SK-N-DZ (cell line): ENCODE results near the gene TRIM63.
A peak's percentile ranks its signal among the peaks of the same experiment; 100 is the strongest.

Experiments
- DNase-seq: peaks from one replicate; pipeline ENCODE4 v3.0.0-alpha.2; 2015; ENCODE audit warnings: low spot score

Gene TRIM63

DNA sequence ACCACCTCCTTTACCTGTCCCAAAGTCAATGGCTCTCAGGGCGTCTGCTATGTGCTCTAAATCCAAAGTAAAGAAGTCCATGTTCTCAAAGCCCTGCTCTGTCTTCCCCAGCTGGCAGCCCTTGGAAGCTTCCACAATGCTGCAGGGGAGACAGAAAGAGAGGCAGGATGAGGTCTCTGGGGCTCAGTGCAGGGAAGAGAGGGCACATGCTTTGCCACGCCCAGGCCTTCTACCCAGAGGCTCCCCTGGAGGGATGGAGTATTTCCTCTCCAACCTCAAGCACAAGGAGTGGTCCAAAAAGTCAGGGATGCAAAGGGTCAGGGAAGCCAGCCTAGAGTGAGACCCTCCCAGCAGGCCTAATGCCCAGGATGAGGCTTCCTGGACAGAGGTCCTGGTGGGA is 10.2 kb downstream of the TRIM63 start:
- no peak for DNase-seq

DNA sequence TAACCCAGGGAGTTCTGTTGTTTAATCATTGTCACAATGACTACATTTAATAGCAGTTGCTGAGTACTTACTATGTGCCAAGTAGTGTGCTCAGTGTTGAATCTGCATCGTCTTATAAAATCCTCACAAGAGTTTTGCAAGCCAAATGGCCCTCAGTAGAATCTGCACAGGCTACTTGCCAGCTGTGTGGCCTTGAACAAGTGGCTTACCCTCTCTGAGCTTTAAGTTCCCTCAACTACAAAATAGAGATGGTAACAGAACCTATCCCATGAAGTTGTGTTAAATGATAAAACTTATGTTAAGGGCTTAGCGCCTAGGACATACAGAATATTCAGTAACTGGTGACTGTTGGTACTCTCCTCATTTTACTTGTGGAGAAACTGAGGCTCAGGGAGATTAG is 12.4 kb downstream of the TRIM63 start:
- DNase-seq: no peak

DNA sequence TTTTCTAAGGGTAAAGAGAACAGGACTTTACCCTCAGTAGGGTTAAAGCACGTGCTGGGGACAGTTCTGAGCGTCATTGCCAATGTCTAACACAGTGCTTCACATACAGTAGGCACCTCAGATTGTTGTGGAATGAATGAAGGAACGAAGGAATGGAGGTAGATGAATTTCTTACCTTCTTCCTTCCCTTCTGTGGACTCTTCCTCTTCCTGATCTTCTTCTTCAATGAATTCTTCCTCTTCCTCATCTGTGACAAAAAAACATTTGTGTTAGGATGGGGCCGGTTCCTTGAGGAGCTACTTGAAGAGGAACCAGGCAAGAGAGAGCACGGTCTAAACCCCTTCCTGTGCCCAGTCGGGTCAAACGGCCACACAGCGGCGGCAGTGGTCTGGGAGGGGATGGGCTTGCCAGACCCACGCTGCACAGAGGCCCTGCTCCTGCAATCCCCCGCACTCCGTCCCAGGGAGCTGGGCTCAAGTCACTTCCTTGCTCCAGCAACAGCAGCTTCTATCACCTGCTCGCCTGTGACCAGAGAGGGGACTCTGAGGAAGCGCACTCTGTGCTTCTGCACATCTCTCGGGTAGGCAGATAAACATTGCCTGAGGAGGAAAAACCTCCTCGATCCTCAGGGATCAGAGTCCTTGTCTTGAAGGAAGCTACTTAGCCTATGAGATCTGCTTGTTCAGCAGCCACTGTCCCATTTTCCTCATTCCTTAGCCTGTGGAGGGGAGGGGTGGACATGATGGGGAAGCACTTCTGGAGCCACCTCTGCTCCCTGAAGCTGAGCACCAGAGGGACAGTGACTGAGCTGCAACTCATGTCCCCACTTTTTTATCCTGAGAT is 13.5 kb downstream of the TRIM63 start:
- DNase-seq: no peak

DNA sequence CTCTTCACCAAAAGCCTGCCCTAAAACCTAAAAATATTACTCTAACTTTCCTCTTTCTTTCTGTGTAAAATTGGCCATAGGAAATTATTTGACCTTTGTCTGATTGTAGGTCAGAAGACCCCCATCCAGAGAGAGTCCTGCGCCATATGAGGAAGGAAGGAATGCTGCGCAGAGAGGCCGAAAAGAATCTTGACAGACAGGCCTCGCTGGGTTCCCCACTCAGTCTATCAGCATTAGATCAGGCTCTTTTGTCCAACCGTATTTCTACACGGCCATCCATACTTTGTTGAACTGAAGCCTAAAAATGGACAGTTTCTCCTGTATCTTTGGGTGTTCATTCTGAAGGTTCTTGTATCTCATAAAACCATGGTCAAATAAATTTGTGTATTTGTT is 17.2 kb downstream of the TRIM63 start:
- DNase-seq: no peak

DNA sequence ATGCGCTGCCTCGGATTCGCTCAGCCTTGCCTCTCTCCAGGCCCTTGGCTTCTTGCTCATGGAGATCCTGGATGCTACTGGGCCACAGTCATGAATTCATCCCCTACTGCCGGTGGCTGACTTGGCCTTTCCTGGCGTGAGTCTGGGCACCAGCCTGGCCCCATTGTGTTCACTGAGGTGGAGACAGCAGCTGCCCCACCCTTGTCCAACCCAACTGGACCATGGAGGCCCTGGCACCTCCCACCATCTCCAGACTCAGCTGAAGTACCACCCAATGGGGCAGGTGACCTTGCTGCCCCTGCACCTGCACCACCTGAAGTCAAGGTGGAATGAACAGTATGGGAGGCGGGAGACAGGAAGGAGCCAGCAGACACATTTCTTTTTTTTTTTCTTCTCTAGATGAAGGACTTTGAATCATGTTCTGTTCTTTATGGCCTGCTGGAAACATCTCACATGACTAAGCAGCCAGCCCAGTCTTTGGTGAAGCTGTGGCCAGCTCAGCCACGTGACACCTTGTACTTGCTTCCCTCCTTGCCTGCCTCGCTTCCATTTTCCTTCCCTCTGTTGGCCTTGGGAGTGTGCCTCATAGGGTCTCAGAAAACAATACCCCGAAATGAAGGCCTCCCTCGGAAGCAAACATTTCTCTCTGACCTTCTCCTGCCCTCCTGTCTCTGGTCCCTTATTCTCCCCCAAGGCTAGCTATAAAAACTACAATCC is 17.7 kb downstream of the TRIM63 start:
- no peak for DNase-seq

DNA sequence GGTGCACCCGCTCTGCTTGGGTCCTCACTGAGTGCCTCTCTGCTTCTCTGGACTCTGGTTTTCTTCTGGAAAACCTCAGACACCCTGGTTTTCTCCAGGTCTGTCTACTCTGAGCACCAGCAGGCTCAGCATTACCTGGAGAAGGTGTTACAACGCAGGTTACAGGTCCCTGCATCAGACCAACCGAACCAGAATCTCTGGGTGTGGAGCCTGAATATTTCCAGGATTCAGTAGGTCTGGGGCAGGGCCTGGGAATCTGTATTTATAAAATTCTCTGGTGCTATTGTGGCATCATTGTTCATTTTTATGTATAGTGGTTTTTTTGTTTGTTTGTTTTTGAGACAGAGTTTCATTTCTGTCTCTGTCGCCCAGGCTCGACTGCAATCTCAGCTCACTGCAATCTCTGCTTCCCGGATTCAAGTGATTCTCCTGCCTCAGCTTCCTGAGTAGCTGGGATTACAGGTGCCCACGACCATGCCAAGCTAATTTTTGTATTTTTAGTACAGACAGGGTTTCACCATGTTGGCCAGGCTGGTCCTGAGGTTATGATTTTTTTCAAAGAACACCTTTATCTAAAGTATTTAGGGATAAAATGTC is 20.1 kb downstream of the TRIM63 start:
- DNase-seq: no peak

DNA sequence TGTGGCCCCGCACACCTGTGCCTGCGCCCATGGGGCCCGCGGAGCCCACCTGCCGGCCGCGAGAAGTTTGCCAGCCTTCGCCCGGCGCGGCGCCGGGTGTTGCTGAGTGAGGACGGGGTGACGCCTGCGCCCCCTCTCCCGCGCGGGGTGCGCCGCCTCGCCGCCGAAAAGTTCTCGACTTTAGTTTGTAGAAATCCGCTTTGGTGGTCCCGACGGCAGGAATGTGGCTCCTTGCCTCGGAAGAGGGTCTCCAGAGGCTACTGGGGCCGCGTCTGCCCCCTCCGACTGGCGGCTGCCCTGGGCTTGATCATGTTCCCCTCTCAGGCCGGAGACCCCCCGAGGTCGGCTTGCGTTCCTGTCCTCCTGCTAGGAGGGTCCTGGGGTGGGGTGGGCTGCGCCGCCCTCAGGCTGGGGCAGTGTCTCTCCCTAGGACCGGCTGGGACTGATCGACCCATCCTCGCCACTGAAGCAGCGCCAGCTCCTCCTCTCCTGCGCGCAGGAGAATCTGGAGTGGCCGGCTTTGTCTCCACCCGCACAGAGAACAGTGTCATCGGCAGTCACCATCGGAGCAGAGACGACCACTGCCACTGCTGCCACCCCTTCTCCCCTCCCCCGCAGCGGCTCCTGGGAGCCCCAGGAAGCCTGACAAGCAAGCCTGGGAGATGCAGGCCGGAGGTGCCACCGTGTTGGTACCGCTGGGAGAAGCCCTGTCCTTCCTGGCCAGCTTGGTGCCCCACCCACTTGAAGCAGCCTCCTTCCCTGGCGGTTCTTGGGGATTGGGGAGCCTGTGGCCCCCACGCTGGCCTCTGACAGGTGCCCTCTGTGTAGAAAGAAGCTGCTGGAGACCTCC is 21.0 kb downstream of the TRIM63 start:
- DNase-seq: no peak

DNA sequence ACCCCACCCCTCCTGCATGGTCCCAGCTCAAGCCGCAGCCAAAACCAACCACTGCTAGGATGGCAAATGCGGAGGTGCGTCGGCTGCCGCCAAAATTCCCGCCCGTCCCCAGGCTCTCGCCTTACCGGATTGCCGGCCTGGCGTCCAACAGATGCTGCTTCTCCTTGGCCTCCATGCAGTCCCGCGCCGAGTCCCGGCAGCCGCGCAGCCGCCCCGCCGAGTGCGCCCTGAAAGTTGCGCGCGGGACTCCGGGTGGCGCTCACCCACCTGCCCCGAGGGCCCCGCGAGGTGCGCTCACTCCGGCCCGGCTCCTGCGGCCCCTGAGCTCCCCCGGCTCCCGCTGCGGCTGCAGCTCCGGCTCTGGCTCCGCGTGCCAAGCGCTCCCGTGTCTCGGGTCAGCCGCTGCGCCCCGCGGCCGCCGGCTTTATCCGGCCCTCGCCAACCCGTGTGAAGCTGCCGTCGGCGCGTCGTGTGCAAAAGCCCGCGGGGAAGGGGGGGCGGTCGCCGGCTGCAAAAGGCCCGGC is 21.6 kb downstream of the TRIM63 start, which contains the start of gene SLC30A2:
TSS of gene SLC30A2 (minus strand) at position 397 of the 524 bp plus-strand sequence. CDS start at position 175, 222 bp downstream.
- no peak for DNase-seq

DNA sequence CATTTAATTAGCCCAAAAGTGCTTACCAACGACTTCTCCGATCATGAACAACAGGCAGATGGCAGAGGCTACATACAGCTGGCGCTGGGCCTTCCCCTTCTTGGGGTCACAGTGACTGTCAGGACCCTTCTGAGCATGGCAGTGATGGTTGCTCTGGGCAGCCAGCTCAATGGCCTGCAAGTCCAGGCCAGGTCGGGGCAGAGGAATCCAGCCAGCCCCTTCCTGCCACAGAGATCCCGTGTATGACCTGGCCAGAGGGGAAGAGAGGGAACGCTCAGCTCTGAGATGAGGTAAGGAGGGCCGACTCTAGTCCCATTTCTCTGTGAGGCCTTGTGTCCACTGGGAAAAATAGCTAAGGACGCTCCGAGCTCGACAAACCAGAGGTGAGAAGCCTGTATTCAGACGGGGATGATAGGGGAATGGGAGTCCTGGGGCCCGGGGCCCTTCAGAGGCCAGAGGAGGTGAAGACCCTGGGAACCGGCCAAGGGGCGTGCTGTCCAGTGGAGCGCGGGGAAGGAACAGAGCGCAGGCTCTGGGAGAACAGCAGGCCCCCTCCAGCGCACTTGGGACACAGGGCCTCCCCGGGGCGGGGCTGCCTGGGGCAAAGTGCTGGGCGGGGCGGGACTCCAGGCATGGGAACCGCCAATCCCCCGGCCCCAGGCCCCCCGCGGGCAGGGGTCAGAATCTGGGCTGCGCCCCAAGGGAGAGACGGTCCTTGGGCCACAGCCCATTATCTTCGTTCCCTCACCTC is 22.3 kb downstream of the TRIM63 start:
- DNase-seq: no peak

DNA sequence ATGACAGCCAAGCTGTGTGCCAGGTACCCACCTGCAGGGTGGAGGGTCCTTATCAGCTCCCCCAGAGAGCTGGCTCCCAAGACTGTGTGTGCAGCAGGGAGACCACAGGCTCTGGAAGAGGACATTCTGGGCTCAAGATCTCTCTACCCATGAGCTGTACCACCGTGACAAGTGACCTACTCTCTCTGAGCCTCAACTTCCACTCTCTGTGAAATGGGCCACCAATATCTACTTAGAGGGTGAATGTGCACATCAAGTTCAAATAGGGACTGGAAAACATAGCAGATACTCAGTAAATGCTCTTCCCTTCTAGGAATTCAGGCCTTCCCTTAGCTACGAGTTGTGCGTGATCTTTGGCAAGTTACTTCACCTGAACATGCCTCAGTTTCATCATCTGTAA is 23.0 kb downstream of the TRIM63 start:
- no peak for DNase-seq

DNA sequence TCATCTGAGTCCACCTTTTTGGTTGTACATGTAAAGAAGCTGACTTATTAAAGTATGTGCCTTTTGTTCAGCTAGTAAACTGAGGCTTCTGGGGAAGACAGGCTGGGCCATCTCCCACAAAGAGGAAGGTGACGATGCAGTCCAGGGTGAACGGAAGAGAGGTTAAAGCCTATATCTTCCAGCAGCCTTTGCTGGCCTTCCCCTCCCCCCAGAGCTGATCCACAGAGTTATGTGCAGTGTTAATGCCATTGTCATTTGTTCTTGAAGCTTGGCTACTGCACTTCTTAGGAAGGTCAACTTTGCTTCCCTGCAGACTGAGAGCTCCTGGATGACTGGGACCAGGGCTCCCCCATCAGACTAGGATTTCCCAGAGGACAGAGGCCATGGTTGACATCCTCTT is 23.7 kb downstream of the TRIM63 start:
- DNase-seq: no peak

DNA sequence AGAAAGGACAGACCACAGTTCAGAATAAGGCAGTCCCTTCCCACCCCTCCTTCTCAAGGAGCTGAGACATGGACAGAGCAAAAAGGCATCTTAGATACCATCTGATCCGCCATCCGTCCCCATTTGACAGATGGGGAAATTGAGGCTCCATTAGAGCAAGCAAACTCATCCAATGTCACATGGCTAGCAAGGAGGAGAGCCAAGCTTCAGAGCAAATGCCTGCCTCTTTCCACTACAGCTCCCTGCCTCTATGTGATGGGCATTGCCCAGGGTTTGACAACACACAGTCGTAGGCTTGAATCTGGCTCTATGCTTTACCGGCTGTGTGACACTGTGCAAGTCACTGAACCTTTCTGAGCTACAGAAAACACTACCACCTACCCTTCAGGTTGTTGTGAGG is 25.5 kb downstream of the TRIM63 start:
- no peak for DNase-seq

DNA sequence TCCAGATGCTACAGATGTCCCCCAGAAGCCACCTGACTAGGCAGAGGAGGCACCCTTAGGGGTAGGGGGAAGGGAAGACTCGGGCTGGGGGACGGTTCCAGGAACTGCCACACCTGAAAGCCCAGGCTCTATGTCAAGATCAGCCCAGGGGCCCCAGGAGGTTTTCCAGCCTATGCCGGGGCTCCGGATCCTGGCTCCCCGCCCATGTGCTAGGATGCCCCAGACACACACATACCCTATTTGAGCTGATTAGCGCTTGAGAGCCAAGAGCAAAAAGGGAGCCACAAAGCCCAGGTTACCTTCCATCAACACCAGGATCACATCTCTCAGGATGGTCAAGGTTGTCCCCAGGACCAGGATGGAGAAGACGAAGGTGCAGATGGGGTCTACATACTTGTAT is 26.0 kb downstream of the TRIM63 start:
- no peak for DNase-seq

DNA sequence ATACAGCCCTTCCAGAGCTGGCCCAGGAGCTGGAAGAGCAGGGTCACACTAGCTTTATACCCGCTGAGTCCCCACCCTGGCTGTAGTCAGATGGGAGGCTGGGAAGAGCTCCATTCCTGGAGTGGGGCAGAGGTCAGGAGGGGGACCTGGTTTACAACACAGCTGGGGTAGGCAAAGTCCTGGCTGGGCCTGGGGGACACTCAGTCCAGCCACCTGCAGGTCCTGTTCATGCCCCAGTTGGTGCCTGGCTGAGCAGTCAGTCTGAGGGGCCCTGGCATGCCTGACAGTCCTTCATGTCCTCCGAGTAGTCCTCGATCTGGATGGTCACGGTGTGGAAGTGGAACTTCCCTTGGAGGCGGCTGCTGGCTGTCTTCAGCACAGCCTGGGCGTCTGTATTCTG is 28.5 kb downstream of the TRIM63 start:
- no peak for DNase-seq

DNA sequence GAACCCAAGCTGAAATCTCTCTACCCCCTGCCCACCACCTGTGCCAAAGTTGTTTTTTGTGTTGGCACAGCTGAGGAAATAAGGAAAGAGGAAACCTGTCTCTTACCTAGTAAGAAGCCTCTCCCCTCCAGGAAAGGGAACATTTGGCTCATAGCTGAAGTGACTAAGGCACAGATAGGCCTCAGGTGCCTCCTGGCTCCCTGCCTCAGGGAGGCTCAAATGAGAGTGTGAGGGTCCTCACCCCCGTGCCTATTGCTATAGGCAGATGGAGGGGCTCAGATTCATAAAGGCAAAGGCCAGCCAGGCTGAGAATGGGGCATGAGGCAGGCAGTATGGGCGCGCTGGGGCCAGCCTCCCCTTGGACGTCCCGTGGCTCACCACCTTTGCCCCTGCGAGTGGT is 29.0 kb downstream of the TRIM63 start:
- DNase-seq: no peak

DNA sequence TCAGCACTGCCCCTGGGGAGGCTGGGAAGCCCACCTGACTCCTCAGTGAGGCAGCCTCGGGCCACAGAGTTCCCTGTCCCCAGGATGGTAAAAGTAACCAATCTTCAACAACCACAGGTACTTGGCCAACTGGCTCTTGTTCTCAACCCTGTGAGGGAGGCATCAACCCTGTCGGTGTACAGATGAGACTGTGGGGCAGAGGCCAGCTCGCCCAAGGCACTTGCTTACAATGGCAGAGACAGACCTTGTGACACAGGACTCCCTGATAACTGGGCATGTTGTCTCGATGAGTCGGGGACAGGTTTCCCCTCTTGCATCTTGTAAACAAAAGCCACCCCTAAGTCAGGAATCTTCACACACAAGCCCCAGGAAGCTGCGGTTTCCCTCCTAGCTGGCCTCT is 29.5 kb downstream of the TRIM63 start:
- no peak for DNase-seq

DNA sequence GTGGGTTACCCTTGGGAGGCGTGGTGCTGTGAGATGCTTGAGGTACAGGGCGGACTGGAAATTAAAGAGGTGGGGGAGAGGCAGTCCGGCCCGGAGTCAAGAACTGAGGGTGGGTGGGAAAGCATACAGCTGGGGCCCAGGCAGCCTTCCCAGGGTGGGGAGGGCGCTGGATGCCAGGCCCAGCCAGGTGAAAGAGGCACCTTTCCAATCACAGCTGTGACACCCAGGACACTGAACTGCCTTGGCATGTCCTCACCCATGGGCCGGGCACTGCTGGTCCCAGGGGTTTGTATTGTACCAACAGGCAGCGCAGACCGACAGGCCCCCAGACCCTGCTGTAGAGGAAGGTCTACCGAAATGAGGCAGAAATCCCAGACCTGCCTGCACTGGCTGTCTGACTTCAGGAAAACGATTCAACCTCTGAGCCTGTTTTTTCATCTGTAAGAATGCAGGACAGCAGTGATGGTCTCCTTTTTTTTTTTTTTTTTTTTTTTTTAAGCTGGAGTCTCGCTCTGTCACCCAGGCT is 30.6 kb downstream of the TRIM63 start:
- no peak for DNase-seq

DNA sequence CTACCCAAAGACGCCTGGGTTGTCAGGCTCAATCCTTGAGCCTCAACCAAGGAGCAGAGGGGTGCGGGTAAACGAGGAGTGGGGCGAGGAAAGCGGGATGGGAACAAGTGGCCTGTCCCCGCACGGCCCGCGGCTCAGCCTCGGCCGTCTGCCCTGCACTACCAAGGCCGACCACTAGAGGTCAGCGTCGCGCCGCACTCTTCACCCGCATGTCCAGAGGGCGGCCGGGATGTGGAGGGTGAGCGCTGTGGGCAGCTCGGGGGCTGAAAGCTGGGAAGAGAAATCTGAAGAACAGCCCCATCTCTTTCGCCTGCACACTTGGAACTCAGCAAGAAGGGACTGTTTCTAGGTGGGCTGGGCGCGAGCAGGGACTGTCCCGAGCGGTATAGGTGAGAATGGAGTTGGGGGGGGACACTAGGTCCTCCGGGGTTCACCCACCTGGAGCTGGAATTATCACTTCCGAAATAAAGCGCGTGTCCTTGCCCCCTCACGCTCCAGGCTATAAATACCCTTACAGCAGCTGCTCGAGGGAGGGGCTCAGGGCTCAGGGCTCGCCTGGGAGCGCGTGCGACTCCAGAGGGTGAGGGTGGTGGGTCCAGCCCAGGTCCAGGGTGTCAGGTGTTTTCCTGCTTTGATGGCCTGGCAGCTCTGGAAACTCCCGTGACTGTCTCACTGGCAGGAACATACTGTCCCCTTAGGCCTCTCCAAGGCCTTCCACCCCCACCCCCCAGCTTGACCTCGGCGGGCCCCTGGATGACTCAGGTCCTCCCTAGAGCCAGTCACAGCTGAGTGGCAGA is 31.3 kb downstream of the TRIM63 start:
- DNase-seq: peak; percentile 65

DNA sequence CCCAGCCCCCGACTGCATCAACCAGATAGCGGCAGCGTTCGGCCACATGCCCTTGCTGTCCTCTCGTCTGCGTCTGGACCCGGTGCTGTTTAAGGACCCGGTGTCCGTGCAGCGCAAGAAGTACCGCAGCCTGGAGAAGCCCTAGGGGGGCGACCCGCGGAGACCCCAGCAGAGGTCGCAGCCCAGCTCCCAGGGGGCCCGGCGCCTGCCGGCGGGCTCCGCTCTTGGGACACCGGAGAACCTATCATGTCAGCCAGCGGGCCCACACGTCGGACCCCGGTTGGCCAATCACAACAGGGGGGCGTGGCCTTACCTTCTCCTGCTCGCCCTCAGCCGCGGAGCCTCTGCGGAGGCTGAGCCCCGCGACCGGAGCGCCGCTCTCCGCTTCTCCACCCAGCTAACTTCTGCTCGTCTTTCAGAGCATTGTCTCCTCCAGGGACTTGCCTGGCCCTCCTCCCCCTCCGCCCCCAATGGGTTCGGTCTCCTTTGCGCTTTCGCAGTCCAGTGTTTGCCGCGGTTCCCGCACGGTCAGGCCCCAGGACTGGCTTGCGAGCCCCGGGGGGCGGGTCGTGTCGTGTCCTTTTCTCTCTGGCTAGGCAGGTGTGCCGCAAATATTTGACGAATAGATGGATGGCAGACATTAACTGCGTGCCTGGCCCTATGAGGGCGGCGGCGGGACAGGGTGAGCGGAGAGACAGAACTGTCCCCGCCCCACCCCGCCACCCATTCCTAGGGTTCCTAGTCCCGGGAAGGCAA is 32.0 kb downstream of the TRIM63 start:
- peak; percentile 92 for DNase-seq
